OCI-LY3 (cell line): ENCODE measurements around the gene SHFL.

Experiments
- EZH2phosphoT487 ChIP-seq: fragments of 200-600 bp; shearing (Covaris generic); IDR thresholded peaks from 2 replicates; pipeline ENCODE4 v1.6.1; 2018; ENCODE audit warnings: antibody characterized with exemption, mixed run types, low read depth
- TF ChIP-seq, protein P1 (sequence below): fragments of 200-600, 300-600 bp; sonication (generic); IDR thresholded peaks from 2 replicates; pipeline ENCODE4 v1.5.1; 2014; ENCODE audit warnings: antibody characterized with exemption, low read length, low read depth

GRCh38 chr19:10136936-10137335 is 50.8 kb downstream of the SHFL start:
- TF ChIP-seq, protein P1, sequence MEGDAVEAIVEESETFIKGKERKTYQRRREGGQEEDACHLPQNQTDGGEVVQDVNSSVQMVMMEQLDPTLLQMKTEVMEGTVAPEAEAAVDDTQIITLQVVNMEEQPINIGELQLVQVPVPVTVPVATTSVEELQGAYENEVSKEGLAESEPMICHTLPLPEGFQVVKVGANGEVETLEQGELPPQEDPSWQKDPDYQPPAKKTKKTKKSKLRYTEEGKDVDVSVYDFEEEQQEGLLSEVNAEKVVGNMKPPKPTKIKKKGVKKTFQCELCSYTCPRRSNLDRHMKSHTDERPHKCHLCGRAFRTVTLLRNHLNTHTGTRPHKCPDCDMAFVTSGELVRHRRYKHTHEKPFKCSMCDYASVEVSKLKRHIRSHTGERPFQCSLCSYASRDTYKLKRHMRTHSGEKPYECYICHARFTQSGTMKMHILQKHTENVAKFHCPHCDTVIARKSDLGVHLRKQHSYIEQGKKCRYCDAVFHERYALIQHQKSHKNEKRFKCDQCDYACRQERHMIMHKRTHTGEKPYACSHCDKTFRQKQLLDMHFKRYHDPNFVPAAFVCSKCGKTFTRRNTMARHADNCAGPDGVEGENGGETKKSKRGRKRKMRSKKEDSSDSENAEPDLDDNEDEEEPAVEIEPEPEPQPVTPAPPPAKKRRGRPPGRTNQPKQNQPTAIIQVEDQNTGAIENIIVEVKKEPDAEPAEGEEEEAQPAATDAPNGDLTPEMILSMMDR: no peak
- no peak for TF ChIP-seq EZH2phosphoT487
